Caco-2 (cell line): Measurements from ENCODE around the gene ADCY9. TPM values are rescaled to one million over a fixed set of nuclear protein-coding genes. Genes with fewer than 3 reads are reported as not detected.
"Not testable (repeated sequence)": the region's sequence is repeated elsewhere in the genome, so short reads cannot be mapped to it uniquely, and the experiment has no call there.

ENCODE experiments used
- BruUV-seq: library from RNA; stranded (reverse); fragments of 400-500 nt; replicated peaks from 2 replicates; lab custom pipeline; 2021; lab: Mats Ljungman, UMichigan
- CTCF ChIA-PET: fragments of 300-600 bp; sonication (Branson Sonifier 250); formaldehyde crosslinking; loops from one replicate; lab custom pipeline; 2022; ENCODE audit warnings: antibody characterized with exemption; lab: Charles Lee
- POLR2A ChIA-PET: fragments of 300-600 bp; sonication (Branson Sonifier 250); formaldehyde crosslinking; loops from one replicate; lab custom pipeline; 2022; ENCODE audit warnings: antibody characterized with exemption; lab: Charles Lee
- DNase-seq, 2 experiments: peaks; one replicate each; pipeline versions ENCODE4 v3.0.0 to v3.0.0-alpha.2; 2020 to 2022
- H3K27me3 ChIP-seq: replicated peaks from 2 replicates; pipeline ENCODE4 v1.6.0; 2011; ENCODE audit warnings: low read length; ENCODE audit not compliant: control insufficient read depth, insufficient read depth
- H3K36me3 ChIP-seq: 2 replicates; pipeline ENCODE4 v1.5.1; 2011; ENCODE audit warnings: low read length; ENCODE audit not compliant: control insufficient read depth, insufficient read depth
- H3K4me1 ChIP-seq: fragments of 250-450 bp; sonication (Bioruptor Pico); 2 replicates; pipeline ENCODE4 v1.5.1; 2020; ENCODE audit warnings: mild to moderate bottlenecking
- H3K4me3 ChIP-seq: 2 replicates; pipeline ENCODE4 v1.5.1; 2011; ENCODE audit warnings: low read depth, mild to moderate bottlenecking, control low read depth, low read length
- H3K9me3 ChIP-seq: fragments of 250-450 bp; sonication (Bioruptor Pico); 2 replicates; pipeline ENCODE4 v1.5.1; 2020; ENCODE audit warnings: mild to moderate bottlenecking, moderate library complexity
- H3K27ac Mint-ChIP-seq: one replicate; pipeline ENCODE4 v1.8.0; 2022; ENCODE audit warnings: mixed read lengths; ENCODE audit not compliant: unreplicated experiment
- H3K27me3 Mint-ChIP-seq: one replicate; pipeline ENCODE4 v1.8.0; 2022; ENCODE audit warnings: mixed read lengths; ENCODE audit not compliant: insufficient read depth, unreplicated experiment
- H3K36me3 Mint-ChIP-seq: one replicate; pipeline ENCODE4 v1.8.0; 2022; ENCODE audit warnings: mild to moderate bottlenecking, mixed read lengths; ENCODE audit not compliant: insufficient read depth, unreplicated experiment
- H3K4me1 Mint-ChIP-seq: one replicate; pipeline ENCODE4 v1.8.0; 2022; ENCODE audit warnings: low read depth, mixed read lengths; ENCODE audit not compliant: unreplicated experiment
- H3K4me3 Mint-ChIP-seq: one replicate; pipeline ENCODE4 v1.8.0; 2022; ENCODE audit warnings: mild to moderate bottlenecking, moderate library complexity, mixed read lengths; ENCODE audit not compliant: unreplicated experiment
- H3K9me3 Mint-ChIP-seq: one replicate; pipeline ENCODE4 v1.8.0; 2022; ENCODE audit warnings: mixed read lengths; ENCODE audit not compliant: unreplicated experiment
- CTCF ChIP-seq, 2 experiments: fragments of 200-600 bp in 1 of 2; IDR thresholded peaks; 1 replicate in 1 of 2; 2 replicates in 1 of 2; pipeline versions ENCODE4 v1.5.1 to v1.8.0; 2011 to 2022; ENCODE audit warnings: antibody characterized with exemption in 1 of 2, control low read depth in 1 of 2, inconsistent platforms in 1 of 2, low read depth in 1 of 2, low read length in 1 of 2, mild to moderate bottlenecking in 1 of 2, moderate library complexity in 1 of 2; ENCODE audit not compliant: insufficient read depth in 1 of 2, severe bottlenecking in 1 of 2, unreplicated experiment in 1 of 2
- intact Hi-C: fragments of 100-400 bp; cut with micrococcal nuclease; formaldehyde crosslinking; loops from one replicate; pipeline ENCODE4 v1.10.0; 2022; ENCODE audit not compliant: unreplicated experiment
- total RNA-seq: library from RNA; stranded (reverse); gene quantifications from 2 replicates; pipeline ENCODE4 v1.2.3, GENCODE V29; 2022

Gene ADCY9
- total RNA-seq, 1 experiment from 2014 or later: 11.5 TPM

GRCh38 chr16:3953728-3954410 is 162.4 kb downstream of the ADCY9 start:
- Mint-ChIP-seq H3K27ac (no peak overlapping the region), H3K9me3 (no peaks in the 10 kb centered on the region), H3K27me3 (no peaks in the 10 kb centered on the region), H3K4me1 (peaks cover 6% of the 10 kb centered on the region), H3K36me3 (no peaks in the 10 kb centered on the region), H3K4me3 (no peak overlapping the region)
- CTCF ChIA-PET: no interaction called here
- Histone ChIP-seq H3K4me1 (no peaks in the 10 kb centered on the region), H3K4me3 (no peak overlapping the region), H3K36me3 (no peaks in the 10 kb centered on the region), H3K27me3 (no peaks in the 10 kb centered on the region), H3K9me3 (no peaks in the 10 kb centered on the region)
- BruUV-seq: no TSS peak
- no peak for DNase-seq
- intact Hi-C loops: no loop called here
- no peak for TF ChIP-seq CTCF (IDR thresholded peaks at IDR 0.05; ENCODE audit: insufficient read depth in 1 of 2, low read depth in 1 of 2, low read length in 1 of 2, severe bottlenecking in 1 of 2, unreplicated experiment in 1 of 2)
- POLR2A ChIA-PET: no interaction called here

GRCh38 chr16:3952737-3953131 is 163.5 kb downstream of the ADCY9 start:
- Histone ChIP-seq H3K36me3 (no peaks in the 10 kb centered on the region), H3K4me1 (no peaks in the 10 kb centered on the region), H3K27me3 (no peaks in the 10 kb centered on the region), H3K9me3 (no peaks in the 10 kb centered on the region), H3K4me3 (no peak overlapping the region)
- no peak for DNase-seq
- ChIA-PET CTCF (no interaction called here), POLR2A (no interaction called here)
- H3K4me1 Mint-ChIP-seq: peaks cover 6% of the 10 kb centered on the region
- H3K36me3 Mint-ChIP-seq: no peaks in the 10 kb centered on the region
- no peak overlapping the region for H3K27ac Mint-ChIP-seq
- no peak overlapping the region for H3K4me3 Mint-ChIP-seq
- no TSS peak for BruUV-seq
- no peak for TF ChIP-seq CTCF (IDR thresholded peaks at IDR 0.05; ENCODE audit: insufficient read depth in 1 of 2, low read depth in 1 of 2, low read length in 1 of 2, severe bottlenecking in 1 of 2, unreplicated experiment in 1 of 2)
- H3K9me3 Mint-ChIP-seq: no peaks in the 10 kb centered on the region
- intact Hi-C loops: no loop called here
- H3K27me3 Mint-ChIP-seq: no peaks in the 10 kb centered on the region

GRCh38 chr16:3951861-3952736 is 164.1 kb downstream of the ADCY9 start:
- H3K36me3 ChIP-seq: no peaks in the 10 kb centered on the region
- intact Hi-C loops: no loop called here
- H3K9me3 Mint-ChIP-seq: no peaks in the 10 kb centered on the region
- no peaks in the 10 kb centered on the region for H3K36me3 Mint-ChIP-seq
- no TSS peak for BruUV-seq
- ChIA-PET POLR2A (no interaction called here), CTCF (no interaction called here)
- no peak overlapping the region for H3K4me3 Mint-ChIP-seq
- H3K4me1 Mint-ChIP-seq: peaks cover under 1% of the 10 kb centered on the region
- H3K4me1 ChIP-seq: no peaks in the 10 kb centered on the region
- H3K4me3 ChIP-seq: no peak overlapping the region
- no peaks in the 10 kb centered on the region for H3K27me3 ChIP-seq
- TF ChIP-seq CTCF (IDR thresholded peaks at IDR 0.05; ENCODE audit: insufficient read depth in 1 of 2, low read depth in 1 of 2, low read length in 1 of 2, severe bottlenecking in 1 of 2, unreplicated experiment in 1 of 2): no peak
- H3K27ac Mint-ChIP-seq: no peak overlapping the region
- no peaks in the 10 kb centered on the region for H3K27me3 Mint-ChIP-seq
- no peaks in the 10 kb centered on the region for H3K9me3 ChIP-seq
- DNase-seq: no peak

- DNase-seq, H3K27me3 Mint-ChIP-seq, BruUV-seq, H3K4me3 ChIP-seq, H3K9me3 ChIP-seq, intact Hi-C loops, H3K4me1 ChIP-seq, POLR2A ChIA-PET, H3K27me3 ChIP-seq, H3K4me1 Mint-ChIP-seq, H3K4me3 Mint-ChIP-seq, H3K27ac Mint-ChIP-seq, H3K9me3 Mint-ChIP-seq, H3K36me3 ChIP-seq, H3K36me3 Mint-ChIP-seq: not testable (repeated sequence)
- CTCF ChIA-PET: interaction anchor here (0.7 kb wide), 1 partner anchor 8 kb away, joined by 3 read pairs; no protein-coding TSS in a partner anchor
Measured at GRCh38 chr16:3951380-3951779, 164.9 kb downstream of the ADCY9 start.
